UCSD-AML1 (cell line): ENCODE data around the gene PSMD9.
"Not testable (repeated sequence)": the region's sequence is repeated elsewhere in the genome, so short reads cannot be mapped to it uniquely, and the experiment has no call there.

Source experiments
- DNase-seq: peaks from one replicate; lab custom pipeline; 2025; ENCODE audit not compliant: unreplicated experiment; lab: John Stamatoyannopoulos, UW

The PSMD9 gene

GRCh38 chr12:121872546-121873215, 15.9 kb upstream of the PSMD9 start:
- no peak for DNase-seq

GRCh38 chr12:121873216-121873569, 15.4 kb upstream of the PSMD9 start:
- no peak for DNase-seq

- no peak for DNase-seq
Measured at GRCh38 chr12:121874071-121874470, 14.5 kb upstream of the PSMD9 start.

- DNase-seq: no peak
Measured at GRCh38 chr12:121875582-121875981, 13.0 kb upstream of the PSMD9 start.

- DNase-seq: not testable (repeated sequence)
Measured at GRCh38 chr12:121876080-121876447, 12.5 kb upstream of the PSMD9 start.

DNA sequence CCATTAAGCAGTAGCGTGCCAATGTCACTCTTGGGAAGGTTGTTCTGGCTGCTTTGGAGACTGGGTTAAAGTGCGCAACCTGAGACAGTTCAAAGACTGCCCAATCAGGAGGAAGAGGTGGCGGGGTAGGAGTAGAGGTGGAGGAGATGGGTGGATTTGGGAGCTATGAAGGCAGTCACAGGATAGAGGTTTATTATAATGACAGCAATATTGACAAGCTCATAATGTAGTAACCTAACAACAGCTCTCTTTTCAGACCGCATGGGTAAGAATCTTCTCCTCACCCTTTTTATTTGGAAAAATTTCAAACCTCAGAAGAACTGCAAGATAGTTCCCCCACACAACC, 5.3 kb upstream of the PSMD9 start:
- DNase-seq: no peak

- DNase-seq: not testable (repeated sequence)
Measured at GRCh38 chr12:121885129-121885528, 3.5 kb upstream of the PSMD9 start.

GRCh38 chr12:121888083-121888477, 510 bp upstream of the PSMD9 start:
- DNase-seq: no peak

DNA sequence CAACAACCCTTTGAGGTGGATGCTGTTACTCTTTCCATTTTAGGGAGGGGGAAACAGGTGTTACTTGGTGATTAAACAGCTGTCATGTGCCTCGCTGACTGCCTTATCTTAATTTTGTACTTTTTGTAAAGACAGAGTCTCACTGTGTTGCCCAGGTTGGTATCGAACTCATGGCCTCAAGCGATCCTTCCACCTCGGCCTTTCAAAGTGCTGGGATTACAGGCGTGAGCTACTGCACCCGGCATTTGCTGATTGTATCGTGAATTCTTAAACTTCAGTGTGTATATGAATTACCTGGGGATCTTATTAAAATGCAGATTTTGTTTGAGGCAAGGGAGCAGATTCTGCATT, 659 bp downstream of the PSMD9 start:
- no peak for DNase-seq

GRCh38 chr12:121889661-121890060, 1.1 kb downstream of the PSMD9 start:
- DNase-seq: not testable (repeated sequence)

DNA sequence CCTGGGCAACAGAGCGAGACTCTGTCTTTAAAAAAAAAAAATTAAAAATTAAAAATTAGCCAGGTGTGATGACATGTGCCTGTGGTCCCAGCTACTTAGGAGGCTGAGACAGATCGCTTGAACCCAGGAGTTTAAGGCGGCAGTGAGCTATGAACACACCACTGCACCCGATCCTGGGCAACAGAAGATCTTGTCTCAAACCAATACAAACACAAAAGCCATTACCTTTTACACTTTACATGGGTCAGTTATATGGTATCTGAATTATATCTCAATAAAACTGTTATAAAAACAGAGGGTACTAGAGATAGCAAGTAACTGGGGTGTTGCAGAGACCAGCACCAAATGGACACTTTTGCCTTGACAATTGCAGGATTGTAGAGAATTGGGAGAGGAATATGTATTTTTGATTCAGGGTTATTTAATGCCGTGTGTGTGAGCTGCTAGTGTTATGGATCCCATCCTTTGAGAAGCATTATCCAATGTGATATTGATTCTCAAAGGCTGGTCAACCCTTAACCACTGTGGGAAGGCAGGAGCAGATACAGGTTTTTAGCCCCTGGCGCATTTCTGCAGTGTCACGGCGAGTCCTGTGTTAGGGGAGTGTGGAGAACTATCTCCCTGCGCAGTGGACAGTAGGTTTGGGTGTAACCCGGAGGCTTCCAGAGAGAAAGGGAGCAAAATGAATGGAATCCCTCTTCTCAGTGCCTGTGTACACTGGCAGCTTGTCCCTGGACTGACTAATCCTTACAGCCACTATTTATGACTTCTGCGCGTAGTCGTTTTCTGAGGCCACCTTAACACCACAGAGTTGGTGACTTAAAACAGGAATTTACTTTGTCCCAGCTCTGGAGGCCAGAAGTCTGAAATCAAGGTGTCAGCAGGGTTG, 4.3 kb downstream of the PSMD9 start:
- no peak for DNase-seq

DNA sequence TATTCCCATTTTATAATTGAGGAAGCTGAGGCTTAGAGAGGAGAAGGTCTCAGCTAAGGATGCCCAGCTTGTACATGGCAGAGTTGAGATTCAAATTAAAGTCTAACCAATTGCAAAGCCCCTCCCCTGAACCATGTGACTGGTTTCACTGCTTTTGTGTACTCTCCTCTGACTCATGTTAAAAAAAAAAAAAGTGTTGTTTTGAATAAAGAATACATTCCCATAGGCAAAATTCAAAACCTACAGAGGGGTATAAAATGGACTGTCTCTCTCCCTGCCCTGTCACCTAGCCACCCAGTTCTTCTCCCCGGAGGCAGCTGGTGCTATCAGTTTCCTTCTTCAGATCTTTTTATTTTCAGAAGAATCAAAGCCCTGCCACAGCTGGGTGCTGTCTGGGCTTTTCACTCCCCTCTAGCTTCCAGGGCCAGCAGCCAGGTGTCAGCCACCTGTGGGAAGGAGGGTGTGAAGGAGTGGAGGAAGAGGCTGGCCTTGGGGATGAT, 5.4 kb downstream of the PSMD9 start:
- no peak for DNase-seq

GRCh38 chr12:121894633-121895032, 6.0 kb downstream of the PSMD9 start:
- no peak for DNase-seq

- DNase-seq: no peak
Measured at GRCh38 chr12:121898287-121898686, 9.7 kb downstream of the PSMD9 start.

DNA sequence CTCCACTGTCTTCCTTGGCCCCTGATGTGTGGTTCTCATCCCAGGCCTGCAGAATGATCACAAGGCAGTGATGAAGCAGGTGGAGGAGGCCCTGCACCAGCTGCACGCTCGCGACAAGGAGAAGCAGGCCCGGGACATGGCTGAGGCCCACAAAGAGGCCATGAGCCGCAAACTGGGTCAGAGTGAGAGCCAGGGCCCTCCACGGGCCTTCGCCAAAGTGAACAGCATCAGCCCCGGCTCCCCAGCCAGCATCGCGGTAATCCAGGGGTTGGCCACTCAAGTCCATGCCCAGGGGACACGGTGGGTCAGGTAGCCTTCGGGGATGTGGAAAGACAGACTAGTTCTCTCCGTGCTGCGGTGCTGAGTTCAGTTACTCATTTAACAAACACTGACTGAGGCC, 11.0 kb downstream of the PSMD9 start:
- DNase-seq: no peak

- DNase-seq: no peak
Measured at GRCh38 chr12:121903202-121903601, 14.6 kb downstream of the PSMD9 start.

- no peak for DNase-seq
Measured at GRCh38 chr12:121905746-121906145, 17.2 kb downstream of the PSMD9 start.

- no peak for DNase-seq
Measured at GRCh38 chr12:121908702-121909101, 20.1 kb downstream of the PSMD9 start.

GRCh38 chr12:121911824-121912585, 23.4 kb downstream of the PSMD9 start:
- no peak for DNase-seq

DNA sequence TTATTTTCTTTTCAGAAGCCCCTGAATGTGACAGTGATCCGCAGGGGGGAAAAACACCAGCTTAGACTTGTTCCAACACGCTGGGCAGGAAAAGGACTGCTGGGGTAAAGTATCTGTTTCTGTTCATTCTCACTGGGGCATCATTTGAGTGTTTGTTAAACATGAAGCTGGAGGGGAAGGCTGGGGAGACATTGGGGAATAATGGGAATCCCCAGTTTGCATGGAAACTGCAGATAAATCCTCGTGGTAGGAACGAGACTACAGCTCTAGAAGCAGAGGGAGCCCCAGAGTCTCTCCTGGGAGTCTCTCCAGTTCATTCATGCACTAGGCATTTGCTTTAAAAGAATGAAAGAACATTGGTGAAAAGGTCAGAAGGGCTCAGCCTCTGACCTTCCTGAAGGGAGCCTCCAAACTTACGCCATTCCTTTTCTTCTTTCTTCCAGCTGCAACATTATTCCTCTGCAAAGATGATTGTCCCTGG, 27.3 kb downstream of the PSMD9 start:
- DNase-seq: no peak

GRCh38 chr12:121916719-121917118, 28.1 kb downstream of the PSMD9 start:
- no peak for DNase-seq
